T-helper 1 cell treated with Interleukin-12 subunit alpha and Interleukin-12 subunit beta and Interleukin-4 antibody, amounts not matched to agents 30 ng/mL and 1 ng/mL, for 36 hours (primary cell): ENCODE results near the gene COL23A1. TPM values are rescaled to one million over a fixed set of nuclear protein-coding genes. Genes with fewer than 3 reads are reported as not detected.
"Not testable (repeated sequence)": the region's sequence is repeated elsewhere in the genome, so short reads cannot be mapped to it uniquely, and the experiment has no call there.

ENCODE experiments used
- intact Hi-C: fragments of 100-400 bp; cut with micrococcal nuclease; formaldehyde crosslinking; loops from one replicate; pipeline ENCODE4 v1.15.1; 2024
- total RNA-seq: library from RNA; stranded (reverse); gene quantifications from 2 replicates; pipeline ENCODE4 v1.2.3, GENCODE V29; 2022

The COL23A1 gene
- total RNA-seq, 1 donor from 2014 or later = not detected

DNA sequence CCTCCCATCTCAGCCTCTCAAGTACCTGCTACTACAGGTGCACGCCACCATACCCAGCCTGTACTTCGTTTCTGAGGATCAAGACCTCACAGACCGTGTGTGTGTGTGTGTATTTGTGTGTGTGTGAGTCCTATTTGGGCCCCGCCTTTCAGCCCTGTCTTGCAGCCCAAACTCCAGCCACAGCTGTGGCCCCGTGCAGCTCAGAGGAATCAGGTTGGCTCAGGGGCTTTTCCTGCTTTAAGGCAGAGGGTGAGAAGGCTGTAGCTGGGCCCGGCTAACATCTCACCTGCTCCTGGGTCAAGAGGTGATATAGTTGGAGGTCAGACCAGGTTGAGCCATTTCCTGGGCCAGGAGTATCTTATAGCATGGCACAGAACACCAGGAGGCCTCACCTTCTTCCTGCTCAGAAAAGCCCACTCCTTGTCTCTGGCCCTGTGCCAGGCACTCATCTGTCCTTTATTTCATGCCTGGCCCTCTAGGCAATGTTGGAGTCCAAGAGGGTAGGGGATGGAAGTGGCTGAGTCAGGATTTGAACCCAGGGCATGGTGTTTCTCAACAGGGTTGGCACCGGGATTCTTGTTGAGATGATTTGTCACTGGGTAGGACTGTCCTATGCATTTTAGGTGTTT, 356.0 kb downstream of the COL23A1 start:
- intact Hi-C loops = loop anchor here (2.0 to 10.0 kb wide), 5 partner anchors 623 to 1471 kb away; partner anchors contain the start of genes HNRNPH1, ZNF354B and ZNF879

GRCh38 chr5:178232920-178233429, 357.2 kb downstream of the COL23A1 start:
- intact Hi-C loops = loop anchor here (1.0 to 10.0 kb wide), 8 partner anchors 8 to 1472 kb away; partner anchors contain the start of genes CLK4, HNRNPAB, HNRNPH1 and ZNF354B

- intact Hi-C loops = loop anchor here (1.0 to 10.0 kb wide), 8 partner anchors 9 to 1472 kb away; partner anchors contain the start of genes CLK4, HNRNPAB, HNRNPH1 and ZNF354B
Observed at GRCh38 chr5:178232124-178232919, 357.9 kb downstream of the COL23A1 start, which contains the start of gene PHYKPL. Gene PHYKPL, minus strand, starts transcription at chr5:178232802. Its CDS starts 252 bp downstream, at chr5:178232550.

DNA sequence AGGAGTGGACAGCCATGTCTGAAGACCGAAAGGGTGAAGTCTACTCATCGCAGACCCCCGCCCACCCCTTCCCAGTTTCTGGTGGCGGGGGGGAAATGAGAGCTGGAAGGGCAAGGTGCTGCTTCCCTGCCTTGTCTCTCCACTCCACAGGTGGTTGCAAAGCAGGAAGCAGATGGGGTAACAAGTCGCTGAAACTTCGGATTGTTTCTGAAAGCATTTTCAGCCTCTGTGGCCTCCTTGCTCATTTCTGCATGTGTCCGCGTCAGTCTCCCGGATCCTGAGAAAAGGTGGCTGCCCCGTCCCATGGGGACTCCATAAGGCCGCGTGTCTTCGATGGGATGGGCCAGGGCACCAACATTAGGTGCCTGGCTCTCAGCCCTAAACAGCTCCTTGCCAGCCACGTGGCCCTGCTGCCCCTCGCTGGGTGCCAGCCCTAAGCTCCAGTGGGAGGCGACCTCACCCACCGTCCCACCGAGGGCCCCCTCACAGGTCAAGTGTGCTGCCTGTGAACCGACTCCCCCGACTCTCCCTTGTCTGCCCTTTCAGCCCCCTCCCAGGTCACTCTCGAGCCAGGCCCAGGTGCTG, 358.6 kb downstream of the COL23A1 start:
- intact Hi-C loops = loop anchor here (1.0 to 10.0 kb wide), 8 partner anchors 10 to 1473 kb away; partner anchors contain the start of genes CLK4, HNRNPAB, HNRNPH1 and ZNF354B

DNA sequence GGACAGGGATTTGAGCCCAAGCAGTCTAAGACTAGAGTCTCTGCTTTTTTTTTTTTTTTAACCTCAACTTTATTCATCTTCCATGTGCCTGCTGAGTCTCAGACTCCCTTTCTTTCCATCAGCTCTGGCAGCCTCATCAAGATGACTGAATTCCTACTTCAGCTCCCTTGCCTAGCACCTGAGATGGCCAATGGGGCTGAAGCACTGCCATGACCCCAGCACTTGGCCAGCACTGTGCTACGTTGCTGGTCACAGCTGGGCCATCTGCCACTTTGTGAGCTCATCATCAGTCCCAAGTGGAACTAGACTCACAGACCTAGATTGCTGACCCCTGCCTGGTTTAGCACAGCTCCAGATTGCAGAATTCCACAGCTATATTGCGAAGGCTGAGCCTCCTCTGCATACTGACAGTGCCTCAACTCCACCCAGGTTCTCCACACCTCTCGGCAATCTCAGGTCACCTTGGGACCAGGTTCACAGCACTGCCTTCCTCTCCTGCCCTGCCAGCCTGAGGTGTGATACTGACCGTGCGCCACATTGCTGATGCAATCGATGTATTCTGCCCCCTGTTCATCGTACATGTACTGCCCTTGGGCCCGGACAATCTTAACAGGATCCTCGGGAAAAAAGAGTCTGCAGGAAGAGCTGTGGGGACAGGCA, 359.2 kb downstream of the COL23A1 start:
- intact Hi-C loops = loop anchor here (5.0 to 10.0 kb wide), 4 partner anchors 626 to 1474 kb away; partner anchors contain the start of genes HNRNPH1, ZNF354B and ZNF879

DNA sequence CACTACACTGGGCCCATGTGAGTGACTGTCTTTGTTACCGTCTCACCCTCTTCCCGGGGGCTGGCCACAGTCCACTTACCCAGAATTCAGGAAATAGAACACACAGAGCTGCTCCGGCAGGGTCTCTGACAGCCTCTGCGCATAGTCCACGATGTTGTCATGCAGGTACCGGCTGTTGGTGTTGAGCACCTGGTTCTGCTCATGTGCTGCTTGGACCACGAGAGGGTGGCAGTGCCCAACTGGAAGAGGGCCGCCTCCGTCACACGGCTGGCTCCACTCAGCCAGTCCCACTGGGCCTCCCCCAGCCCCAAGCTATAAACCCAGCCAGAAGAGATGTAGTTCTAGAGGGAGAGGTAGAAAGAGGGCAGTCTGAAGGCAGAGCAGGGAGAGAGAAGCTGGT, 360.3 kb downstream of the COL23A1 start:
- intact Hi-C loops = loop anchor here (5.0 to 10.0 kb wide), 4 partner anchors 627 to 1475 kb away; partner anchors contain the start of genes HNRNPH1, ZNF354B and ZNF879

DNA sequence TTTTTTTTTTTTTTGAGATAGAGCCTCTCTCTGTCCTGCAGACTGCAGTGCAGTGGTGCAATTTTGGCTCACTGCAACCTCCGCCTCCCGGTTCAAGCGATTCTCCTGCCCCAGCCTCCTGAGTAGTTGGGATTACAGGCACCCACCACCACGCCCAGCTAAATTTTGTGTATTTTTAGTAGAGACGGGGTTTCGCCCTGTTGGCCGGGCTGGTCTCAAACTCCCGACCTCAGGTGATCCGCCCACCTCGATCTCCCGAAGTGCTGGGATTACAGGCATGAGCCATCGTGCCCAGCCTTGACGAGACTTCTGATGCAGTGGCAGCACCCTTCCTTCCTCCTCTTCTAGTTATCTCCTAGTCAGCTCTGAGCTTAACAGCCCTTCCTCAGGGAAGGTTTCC, 361.1 kb downstream of the COL23A1 start:
- intact Hi-C loops = not testable (repeated sequence)

- intact Hi-C loops = no loop called here
Observed at GRCh38 chr5:178228609-178229008, 361.6 kb downstream of the COL23A1 start.

DNA sequence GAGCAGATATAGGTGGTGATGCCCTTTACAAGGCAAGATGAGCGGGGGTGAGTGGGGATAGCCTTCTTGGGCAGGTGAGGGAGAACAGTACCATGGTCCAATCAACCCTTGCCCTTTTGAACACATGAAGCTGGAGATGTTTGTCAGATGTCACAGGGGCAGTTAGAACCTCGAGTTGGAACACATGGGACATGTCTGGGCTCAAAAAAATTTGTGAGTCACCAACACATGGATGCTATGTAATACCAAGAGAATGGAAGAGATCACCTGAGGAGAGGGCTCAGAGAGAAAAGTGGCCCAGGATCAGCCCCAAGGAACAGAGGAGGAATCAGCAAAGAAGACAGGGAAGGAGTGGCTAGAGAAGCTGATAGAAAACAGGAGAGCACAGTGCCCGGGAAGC, 362.3 kb downstream of the COL23A1 start:
- intact Hi-C loops = no loop called here

DNA sequence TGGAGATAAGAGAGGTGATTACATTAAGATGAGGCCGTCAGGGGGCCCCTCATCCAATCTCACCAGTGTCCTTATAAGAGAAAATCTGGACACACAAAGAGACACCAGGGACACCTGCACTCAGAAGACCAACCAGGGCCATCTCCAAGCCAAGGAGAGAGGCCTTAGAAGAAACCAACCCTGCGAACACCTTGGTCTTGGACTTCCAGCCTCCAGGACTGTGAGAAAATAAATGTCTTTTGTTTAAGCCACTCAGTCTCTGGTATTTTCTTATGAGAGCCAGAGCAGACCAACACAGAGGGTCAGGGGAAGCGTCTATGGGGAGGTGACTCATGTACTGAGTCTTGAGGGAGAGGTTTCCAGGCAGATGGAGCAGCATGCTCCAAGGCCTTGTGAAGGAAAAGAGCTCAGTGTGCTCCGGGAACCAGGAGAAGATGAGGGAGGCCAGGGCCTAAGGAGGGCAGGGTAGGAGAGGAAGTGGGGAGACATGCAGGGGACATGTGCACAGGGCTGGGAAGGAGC, 363.0 kb downstream of the COL23A1 start:
- intact Hi-C loops = no loop called here

DNA sequence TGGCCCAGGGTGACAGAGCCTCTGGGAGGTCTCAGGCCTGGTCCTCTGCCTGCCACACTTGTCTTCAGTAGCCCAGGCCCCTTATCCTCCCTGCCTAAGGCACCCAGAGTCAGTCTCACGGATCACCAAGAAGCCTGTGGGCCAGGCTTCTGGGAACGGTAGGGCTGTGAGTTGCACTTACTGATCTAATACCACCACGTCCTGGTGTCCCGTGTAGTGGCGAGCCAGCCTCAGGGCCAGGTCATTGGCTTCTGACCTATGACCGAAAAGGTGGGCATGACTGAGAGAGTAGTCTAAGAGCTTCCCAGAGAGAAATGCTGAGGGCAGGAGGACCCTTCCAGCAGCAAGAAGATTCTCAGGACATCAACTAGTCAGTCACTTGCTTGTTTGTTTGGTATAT, 365.0 kb downstream of the COL23A1 start:
- intact Hi-C loops = no loop called here

DNA sequence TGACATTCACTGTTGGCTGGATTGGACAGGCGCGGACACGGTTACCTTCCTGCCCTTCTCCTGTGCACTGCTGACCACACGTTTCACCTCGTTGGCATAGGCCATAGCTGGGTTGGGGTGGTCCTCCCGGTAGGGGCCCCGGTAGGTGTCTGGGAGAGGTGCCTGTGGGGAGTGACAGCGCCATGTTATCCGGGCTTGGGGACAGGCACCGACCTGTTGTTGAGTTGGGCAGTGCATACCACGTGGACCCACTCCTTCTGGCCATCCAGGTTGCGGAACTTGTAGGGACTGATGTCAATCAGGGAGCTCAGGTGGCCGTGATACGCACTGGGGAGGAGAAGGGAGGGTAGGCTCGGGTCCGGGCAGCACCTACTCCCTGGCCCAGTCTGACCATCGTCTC, 365.8 kb downstream of the COL23A1 start:
- intact Hi-C loops = no loop called here

- intact Hi-C loops = no loop called here
Observed at GRCh38 chr5:178223828-178224335, 366.3 kb downstream of the COL23A1 start.

DNA sequence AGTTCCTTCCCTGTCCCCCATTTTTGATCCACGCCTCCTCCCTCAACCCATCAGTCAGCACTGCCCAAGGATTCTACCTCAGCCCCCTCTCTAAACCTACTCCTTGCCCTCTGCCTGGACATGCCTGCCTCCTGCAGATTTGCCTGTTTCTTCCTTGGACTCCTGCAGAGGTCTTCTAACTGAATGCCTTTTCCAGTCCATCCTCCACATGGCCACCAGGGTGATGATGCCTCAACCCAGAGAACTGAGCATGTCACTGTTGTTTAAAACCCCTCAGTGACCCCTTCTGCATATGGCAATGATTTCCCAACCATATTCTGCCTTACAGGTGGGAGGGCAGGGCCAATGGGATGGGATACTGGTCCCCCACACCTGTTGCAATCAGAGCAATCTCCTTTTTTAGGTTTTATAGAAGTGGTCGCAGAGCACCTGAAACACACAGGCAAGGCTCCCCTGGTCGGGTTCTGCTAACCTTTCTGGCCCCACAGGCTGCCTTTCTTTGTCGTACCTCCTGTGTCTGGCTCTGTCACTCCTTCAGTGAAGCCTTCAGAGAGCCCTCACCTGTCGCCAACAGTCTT, 366.9 kb downstream of the COL23A1 start:
- intact Hi-C loops = no loop called here

DNA sequence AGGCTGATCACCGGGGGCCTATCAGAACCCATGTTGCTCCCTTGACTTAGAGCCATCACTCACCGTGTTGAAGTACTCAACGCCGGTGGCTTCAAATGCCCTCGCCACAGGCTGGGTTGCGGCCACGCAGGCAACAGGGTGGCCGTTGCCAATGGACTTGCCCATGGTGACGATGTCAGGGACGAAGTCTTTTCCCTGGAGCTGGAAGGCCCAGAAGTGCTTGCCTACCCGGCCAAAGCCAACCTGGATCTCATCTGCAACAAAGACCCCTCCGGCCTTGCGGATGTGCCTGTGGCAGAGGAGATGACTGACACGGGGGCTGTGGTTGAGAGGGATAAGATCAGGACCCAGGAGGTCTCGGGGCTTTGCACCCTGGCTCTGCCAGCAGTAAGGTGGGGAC, 367.9 kb downstream of the COL23A1 start:
- intact Hi-C loops = no loop called here

- intact Hi-C loops = no loop called here
Observed at GRCh38 chr5:178221853-178222252, 368.3 kb downstream of the COL23A1 start.

GRCh38 chr5:178221282-178221681, 368.9 kb downstream of the COL23A1 start:
- intact Hi-C loops = no loop called here

- intact Hi-C loops = loop anchor here (2.0 kb wide), 1 partner anchor 14 kb away; the partner anchor contains the start of gene HNRNPAB
Observed at GRCh38 chr5:178218827-178219226, 371.4 kb downstream of the COL23A1 start.

- intact Hi-C loops = loop anchor here (2.0 kb wide), 1 partner anchor 14 kb away; the partner anchor contains the start of gene HNRNPAB
Observed at GRCh38 chr5:178218237-178218776, 371.9 kb downstream of the COL23A1 start.

DNA sequence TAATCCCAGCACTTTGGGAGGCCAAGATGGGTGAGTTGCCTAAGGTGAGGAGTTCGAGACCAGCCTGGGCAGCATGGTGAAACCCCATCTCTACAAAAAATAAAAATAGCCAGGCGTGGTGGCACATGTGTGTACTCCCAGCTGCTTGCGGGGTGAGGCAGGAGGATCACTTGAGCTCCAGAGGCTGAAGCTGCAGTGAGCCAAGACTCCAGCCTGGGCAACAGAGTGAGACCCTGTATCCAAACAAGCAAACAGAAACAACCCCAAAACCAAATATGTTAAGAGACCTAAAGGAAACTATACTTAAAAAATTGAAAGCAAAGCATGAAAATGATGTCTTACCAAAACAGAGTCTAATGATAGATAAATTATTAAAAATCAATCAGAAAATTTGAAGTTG, 373.4 kb downstream of the COL23A1 start:
- intact Hi-C loops = no loop called here
